HG02798 (cell line): Measurements from ENCODE around the gene ENKUR.

ENCODE experiments used
- ATAC-seq: cut with Tn5 transposase; IDR thresholded peaks from one replicate; pipeline ENCODE4 v1.9.1; 2021; ENCODE audit warnings: mild to moderate bottlenecking; ENCODE audit not compliant: unreplicated experiment, poor library complexity

The ENKUR gene

GRCh38 chr10:24951201-24952142 is 64.5 kb downstream of the ENKUR start:
- ATAC-seq, result no peak

DNA sequence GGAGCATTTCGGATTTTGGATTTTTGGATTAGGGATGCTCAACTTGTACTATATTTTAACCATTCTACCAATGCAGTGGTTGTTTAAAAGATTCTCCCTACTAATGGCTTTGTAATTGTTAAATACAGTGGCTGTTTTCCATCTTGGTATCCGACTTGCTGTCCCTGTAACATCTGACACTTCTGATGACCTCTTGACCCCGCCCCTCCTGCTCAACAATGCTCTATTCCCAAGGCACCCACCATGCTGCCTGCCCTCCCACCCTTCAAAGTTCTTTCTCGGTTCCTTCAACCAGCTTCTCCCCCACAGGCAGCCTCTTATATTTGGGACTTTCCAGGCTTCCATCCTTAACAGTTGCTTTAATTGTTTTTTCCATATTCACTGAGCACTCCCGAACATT is 65.5 kb downstream of the ENKUR start:
- ATAC-seq, result no peak

DNA sequence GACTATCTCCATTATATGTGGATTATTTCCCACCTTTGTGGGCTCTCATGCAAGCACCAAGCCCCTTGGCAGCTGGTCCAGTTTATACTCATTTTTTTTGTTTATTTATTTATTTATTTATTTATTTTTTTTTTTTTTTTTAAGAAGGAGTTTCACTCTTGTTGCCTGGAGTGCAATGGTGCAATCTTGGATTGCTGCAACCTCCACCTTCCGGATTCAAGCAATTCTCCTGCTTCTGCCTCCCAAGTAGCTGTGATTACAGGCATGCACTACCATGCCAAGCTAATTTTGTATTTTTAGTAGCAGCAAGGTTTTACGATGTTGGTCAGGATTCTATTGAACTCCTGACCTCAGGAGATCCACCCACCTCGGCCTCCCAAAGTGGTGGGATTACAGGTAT is 66.3 kb downstream of the ENKUR start:
- no peak for ATAC-seq

- peak; percentile 67 for ATAC-seq
Measured at GRCh38 chr10:24947304-24948097, 68.5 kb downstream of the ENKUR start.

- no peak for ATAC-seq
Measured at GRCh38 chr10:24944512-24945255, 71.3 kb downstream of the ENKUR start.

GRCh38 chr10:24938525-24938924 is 77.4 kb downstream of the ENKUR start:
- ATAC-seq, result no peak

DNA sequence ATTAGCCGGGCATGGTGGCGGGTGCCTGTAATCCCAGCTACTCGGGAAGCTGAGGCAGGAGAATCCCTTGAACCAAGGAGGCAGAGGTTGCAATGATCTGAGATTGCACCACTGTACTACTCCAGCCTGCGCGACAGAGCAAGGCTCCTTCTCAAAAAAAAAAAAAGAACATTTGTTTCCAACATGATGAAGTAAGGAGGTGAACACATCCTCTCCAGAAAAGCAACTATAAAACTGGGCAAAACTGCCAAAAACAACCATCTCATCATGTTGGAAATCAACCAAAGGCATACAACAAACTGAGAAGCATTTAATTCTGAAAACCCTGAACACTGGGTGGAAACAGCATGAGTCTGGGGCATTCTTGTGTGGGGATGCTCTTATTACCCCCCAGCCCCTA is 77.9 kb downstream of the ENKUR start:
- no peak for ATAC-seq

DNA sequence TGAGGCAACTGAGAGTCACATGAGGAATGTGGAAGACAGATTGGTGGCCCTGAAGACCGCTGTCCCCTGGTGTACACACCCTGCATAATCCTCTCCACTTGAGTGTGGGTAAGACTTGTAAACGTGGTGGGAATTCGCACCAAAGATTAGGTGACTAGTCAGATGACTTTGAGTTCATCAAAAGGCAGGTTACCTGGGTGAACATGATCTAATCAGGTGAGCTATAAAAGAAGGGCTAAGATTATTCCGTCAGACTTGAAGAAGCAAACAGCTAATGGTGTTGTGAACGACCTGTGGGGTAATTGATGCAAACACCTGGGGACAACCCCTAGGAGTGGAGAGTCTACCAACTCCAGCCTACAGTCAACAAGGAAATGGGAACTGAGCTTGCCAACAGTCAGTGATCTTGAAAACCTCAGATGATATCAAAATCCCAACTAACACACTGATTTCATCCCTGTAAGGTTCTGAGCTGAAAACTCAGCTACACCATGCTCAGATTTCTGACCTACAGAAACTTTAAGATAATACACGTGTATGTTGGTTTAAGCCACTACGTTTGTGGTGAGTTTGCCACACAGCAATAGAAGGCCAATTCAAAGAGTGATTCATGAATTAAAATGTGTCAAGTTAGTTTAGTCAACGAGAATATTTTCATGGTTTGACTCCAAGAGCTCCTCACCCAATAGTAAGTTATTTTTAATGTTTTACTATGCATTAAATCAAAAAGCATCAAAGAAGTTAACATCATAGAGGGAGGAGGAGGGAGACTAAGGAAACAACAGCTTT is 80.3 kb downstream of the ENKUR start:
- ATAC-seq, result no peak
